Testis (tissue), 2 donors: ENCODE results near the gene MRGPRX3.
A peak's percentile ranks its signal among the peaks of the same experiment; 100 is the strongest.

Experiments used
- CTCF ChIP-seq, 3 experiments: fragments of 450-650 bp in 2 of 3; fragments of 200-600 bp in 1 of 3; sonication (generic) in 1 of 3; IDR thresholded peaks; one replicate each; pipeline ENCODE4 v1.5.1; 2016 to 2019; ENCODE audit warnings: antibody characterized with exemption in 3 of 3, mild to moderate bottlenecking in 2 of 3, moderate library complexity in 1 of 3
- POLR2A ChIP-seq: fragments of 450-650 bp; IDR thresholded peaks from one replicate; pipeline ENCODE4 v1.6.1; 2017; ENCODE audit warnings: antibody characterized with exemption, mild to moderate bottlenecking, moderate library complexity

- TF ChIP-seq POLR2A (no peak), CTCF (IDR thresholded peaks at IDR 0.05) (peak; percentile 27 to 54 (median 43))
Observed at GRCh38 chr11:18171377-18172000, 39.1 kb downstream of the MRGPRX3 start.
